ENCODE measurements around the gene GTF3C2. TPM values are rescaled to one million over a fixed set of nuclear protein-coding genes. Genes with fewer than 3 reads are reported as not detected.

Gene GTF3C2
- total and polyA plus RNA-seq, 10 of the 15 experiments (the other 5 are each of a cell fraction or from before 2014, with no cell fraction given) = 45.9 to 105 (median 80.3) TPM

- TF ChIP-seq CUX1 (IDR thresholded peaks at IDR 0.05; ENCODE audit: insufficient replicate concordance, low read depth, low read length) (no peak), SREBF2 (IDR thresholded peaks at IDR 0.05; ENCODE audit: low read length) (no peak), ATF2 (IDR thresholded peaks at IDR 0.05; ENCODE audit: low read length) (no peak), STAT3 (IDR thresholded peaks at IDR 0.05; ENCODE audit: low read depth, low read length) (no peak), PBX3 (IDR thresholded peaks at IDR 0.05; ENCODE audit: insufficient replicate concordance, low read depth, low read length) (no peak), NFYB (IDR thresholded peaks at IDR 0.05; ENCODE audit: insufficient read depth, low read depth, low read length) (0 out of 2 replicates have a peak, but pooled peaks have one; percentile 20), EZH2 (IDR thresholded peaks at IDR 0.05; ENCODE audit: borderline replicate concordance, control insufficient read depth, low read depth, low read length) (no peak), NRF1 (conservative IDR thresholded peaks at IDR 0.05; ENCODE audit: low read depth, low read length) (peak; percentile 51), FOXK2 (IDR thresholded peaks at IDR 0.05) (peak; percentile 95), IRF3 (IDR thresholded peaks at IDR 0.05) (no peak), JUNB (IDR thresholded peaks at IDR 0.05) (no peak), SIN3A (IDR thresholded peaks at IDR 0.05; ENCODE audit: low read depth, low read length) (peak; percentile 94), SMAD1 (IDR thresholded peaks at IDR 0.05; ENCODE audit: low read depth, partially characterized antibody) (no peak), SMAD5 (IDR thresholded peaks at IDR 0.05; ENCODE audit: low read depth) (no peak), CTCF (IDR thresholded peaks at IDR 0.05 in 2 of 3, conservative IDR thresholded peaks at IDR 0.05 in 1 of 3; ENCODE audit: control insufficient read depth in 2 of 3, extremely low read depth in 1 of 3, insufficient read depth in 1 of 3, low read depth in 3 of 3, low read length in 3 of 3) (no peak), GATAD2B (conservative IDR thresholded peaks at IDR 0.05; ENCODE audit: low read depth) (peak; percentile 65), PAX8 (IDR thresholded peaks at IDR 0.05) (no peak)
Measured at GRCh38 chr2:27356382-27357181, at the start of gene GTF3C2 (continued).

All from GM12878 (cell line).